ENCODE results near the gene CHN2.

CHN2 gene

DNA sequence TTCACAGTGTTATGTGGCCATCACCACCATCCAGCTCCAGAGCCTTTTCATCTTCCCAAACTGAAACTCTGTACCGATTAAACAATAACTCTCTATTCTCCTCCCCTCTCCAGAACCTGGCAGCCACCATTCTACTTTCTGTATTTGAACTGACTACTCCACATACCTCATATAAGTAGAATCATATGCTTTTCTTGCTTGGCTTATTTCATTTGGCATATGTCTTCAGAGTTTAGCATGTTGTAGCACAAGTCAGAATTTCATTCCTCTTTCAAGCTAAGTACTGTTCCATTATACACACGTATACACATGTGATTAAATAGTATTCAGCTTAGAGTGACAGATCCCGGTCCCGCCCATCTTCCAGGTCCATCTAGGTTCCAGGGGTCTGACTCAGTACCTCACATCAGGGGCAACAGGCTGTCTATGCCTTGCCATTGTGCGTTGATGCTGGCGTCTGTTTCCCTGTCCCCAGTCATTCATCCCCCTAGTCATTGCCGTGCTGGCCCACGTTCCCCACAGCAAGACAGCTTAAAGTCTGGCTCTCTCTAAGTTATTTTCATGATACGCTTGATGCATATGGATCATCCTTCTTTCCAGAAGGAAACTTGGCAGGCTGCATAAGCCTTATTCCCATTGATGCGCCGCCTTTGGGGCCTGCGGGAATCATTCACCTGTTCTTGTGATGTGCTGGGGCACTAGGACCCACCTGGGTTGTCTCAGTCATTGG, 108.3 kb downstream of the CHN2 start:
- FAIRE-seq (no peak), DNase-seq (ENCODE audit: insufficient read length, low spot score) (no peak)

DNA sequence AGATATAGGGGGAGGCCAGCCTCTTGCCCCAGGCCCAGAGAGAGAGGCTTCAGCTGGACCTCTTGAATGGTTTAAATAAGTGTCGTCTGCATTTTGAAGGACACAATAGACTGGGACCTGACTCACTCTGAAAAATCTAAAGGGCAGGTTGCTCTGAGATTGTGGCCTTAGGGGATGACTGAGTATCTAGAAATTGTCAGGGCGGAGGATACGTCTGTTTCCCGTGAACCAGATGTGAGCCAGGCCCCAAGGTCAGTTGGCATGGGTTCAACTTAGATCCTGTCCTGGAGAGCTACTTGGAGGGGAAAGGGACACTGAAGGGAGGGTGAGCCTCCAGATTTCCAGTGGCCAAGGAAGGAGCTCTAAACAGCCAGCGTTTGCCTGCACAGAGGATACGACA, 110.2 kb downstream of the CHN2 start:
- FAIRE-seq, result no peak

GRCh38 chr7:29306319-29306991, 111.9 kb downstream of the CHN2 start:
- no peak for DNase-seq (ENCODE audit: insufficient read length, low spot score)
- FAIRE-seq, result no peak

More for the DNA sequence above, 110.2 kb downstream of the CHN2 start:
- DNase-seq (ENCODE audit: insufficient read length, low spot score), result no peak

GRCh38 chr7:29308424-29308823, 113.8 kb downstream of the CHN2 start:
- DNase-seq (ENCODE audit: insufficient read length, low spot score), result no peak
- no peak for FAIRE-seq

DNA sequence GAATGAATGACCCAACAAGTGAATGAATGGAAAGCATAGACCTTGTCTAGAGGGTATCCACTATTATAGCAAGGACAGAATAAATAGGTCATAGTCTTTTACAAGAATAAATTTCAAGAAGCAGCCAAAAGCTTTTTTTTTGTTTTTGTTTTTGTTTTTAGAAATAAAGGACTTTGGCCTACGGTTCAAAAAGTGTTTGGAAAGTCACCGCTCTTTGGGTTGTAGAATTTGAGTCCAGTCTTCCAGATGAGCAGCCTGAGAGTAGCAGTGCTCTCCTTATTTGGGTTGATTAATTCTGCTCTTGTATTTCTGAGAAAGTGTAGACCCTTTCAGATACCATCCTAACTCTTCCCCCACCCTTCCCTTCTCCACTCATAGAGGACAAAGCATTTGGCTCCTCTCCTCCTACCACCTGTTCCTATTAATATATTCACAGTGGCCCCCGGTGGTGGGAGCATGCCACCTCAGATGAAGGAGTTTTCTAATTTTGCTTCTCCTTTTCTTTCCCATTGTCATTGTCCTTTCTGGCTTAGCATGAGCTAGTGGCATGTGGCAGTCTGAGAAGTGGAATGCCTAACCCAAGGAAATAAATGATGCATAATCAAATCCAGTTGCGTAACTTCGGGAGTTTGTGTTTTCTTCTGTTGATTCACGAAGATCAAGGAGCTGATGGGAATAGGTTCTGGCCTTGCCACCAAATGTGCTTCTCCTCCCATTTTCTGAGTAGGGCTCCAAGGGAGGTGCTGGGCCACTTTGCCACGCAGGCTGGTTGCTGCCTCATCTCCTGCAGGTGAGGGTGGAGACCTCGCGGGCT, 114.7 kb downstream of the CHN2 start:
- FAIRE-seq (no peak), DNase-seq (ENCODE audit: insufficient read length, low spot score) (no peak)

DNA sequence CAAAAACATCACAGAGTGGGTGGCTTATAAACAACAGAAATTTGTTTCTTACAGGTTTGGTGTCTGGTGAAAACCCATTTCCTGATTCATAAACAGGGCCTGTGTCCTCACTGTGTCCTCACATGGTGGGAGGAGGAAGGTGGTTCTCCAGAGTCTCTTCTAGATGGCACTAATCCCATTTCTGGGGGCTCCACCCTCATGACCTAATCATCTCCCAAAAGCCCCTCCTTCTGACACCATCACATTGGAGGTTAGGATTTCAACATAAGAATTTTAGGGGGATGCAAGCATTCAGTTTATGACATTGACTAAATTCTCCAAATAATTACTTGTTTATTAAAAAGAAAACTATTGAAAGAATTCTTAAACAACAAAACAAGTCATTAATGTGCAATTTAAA, 116.0 kb downstream of the CHN2 start:
- DNase-seq (ENCODE audit: insufficient read length, low spot score), result no peak
- no peak for FAIRE-seq

- no peak for FAIRE-seq
- DNase-seq (ENCODE audit: insufficient read length, low spot score), result no peak
Measured at GRCh38 chr7:29311314-29311713, 116.7 kb downstream of the CHN2 start.

DNA sequence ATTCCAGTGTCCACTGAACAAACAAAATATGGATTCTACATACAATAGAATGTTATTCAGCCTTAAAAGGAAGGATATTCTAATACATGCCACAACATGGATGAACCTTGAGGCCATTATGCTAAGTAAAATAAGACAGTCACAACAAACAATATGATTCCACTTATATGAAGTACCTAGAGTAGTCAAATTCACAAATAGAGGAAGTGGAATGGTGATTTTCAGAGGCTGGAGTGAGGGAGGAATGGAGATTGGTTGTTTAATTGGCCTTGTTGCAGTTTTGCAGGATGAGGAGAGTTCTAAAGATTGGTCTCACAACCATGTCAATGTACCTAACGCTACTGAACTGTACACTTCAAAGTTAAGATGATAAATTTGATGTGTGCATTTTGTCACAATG, 119.6 kb downstream of the CHN2 start:
- no peak for FAIRE-seq
- DNase-seq (ENCODE audit: insufficient read length, low spot score), result no peak

DNA sequence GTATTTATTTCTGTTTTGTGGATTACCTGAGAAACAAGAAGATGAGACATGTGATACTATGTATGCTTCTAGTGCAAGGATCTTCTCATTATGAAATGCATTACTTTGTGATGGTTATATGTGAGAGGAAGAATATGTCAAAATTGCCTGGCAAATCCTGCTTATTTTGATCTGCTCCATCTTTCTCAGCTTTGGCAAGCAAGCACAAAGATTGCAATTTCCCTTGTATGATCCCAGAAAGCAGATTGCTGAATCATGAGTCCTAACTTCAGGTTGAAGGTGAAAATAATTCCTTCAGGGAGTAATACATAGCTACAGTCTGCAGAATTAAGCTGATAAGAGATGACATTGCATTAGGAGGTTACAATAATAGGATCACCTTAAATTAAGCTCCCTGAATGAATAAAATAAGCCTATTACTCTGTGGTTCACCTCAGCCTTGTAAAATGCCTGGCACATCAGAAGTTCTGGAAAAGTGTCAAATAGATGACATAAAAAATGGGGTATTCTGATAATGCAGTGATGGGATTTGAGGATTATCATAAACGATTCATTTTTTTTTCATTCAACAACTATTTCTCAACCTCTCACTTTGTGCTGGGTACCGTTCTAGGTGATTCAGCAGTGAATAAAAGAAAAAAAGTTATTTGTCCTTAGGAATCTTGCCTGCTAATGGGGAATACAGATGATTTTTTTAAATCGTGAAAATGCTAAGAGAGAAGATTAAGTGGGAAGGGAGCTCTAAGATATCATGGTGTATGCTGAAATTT, 120.7 kb downstream of the CHN2 start:
- DNase-seq (ENCODE audit: insufficient read length, low spot score), result no peak
- no peak for FAIRE-seq

- DNase-seq (ENCODE audit: insufficient read length, low spot score) (no peak), FAIRE-seq (no peak)
Measured at GRCh38 chr7:29315892-29316270, 121.3 kb downstream of the CHN2 start.

- DNase-seq (ENCODE audit: insufficient read length, low spot score) (no peak), FAIRE-seq (no peak)
Measured at GRCh38 chr7:29316926-29317325, 122.4 kb downstream of the CHN2 start.

DNA sequence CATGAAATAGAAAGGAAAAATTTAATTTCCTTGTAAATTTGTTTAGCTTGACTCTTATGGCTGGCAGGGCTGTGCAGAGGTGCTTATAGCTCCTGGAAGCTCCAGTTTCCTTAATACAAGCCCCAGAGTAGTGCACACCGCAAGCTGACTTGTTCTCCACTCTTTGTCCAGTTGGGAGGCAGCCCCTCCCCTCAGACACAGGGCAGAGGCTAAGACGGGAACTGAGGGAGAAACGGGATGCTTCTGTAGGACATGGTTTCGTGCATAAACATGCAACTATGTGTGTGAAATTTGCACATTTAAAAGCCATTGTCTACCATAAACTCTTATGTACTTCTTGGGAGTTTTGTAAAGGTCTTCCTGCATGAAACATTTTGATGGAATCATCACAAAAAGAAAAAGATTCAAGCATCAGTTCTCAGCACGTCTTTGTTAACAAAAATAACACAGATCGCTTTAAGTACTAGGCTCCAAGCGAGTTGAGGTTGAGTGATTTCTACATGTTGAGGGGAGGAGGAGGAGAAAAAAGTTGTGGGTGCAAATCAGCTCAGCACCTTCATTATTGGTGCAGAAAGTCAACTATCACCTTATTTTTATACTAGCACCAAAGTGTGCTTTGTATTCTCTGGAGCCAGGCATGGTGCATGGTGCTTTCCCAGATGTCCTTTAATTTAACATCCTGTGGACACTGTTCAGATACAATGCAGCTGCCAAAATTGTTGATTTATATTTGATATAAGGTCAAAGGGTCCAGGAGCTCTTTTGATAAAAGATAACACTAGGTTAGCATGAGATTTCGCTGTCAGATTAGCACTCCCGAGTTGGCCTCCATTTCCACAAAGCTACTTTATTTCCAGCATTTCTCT, 124.5 kb downstream of the CHN2 start:
- FAIRE-seq (no peak), DNase-seq (ENCODE audit: insufficient read length, low spot score) (no peak)

GRCh38 chr7:29319719-29320521, 125.3 kb downstream of the CHN2 start:
- no peak for DNase-seq (ENCODE audit: insufficient read length, low spot score)

GRCh38 chr7:29320577-29320976, 126.0 kb downstream of the CHN2 start:
- no peak for FAIRE-seq

More at GRCh38 chr7:29319719-29320521, 125.3 kb downstream of the CHN2 start:
- FAIRE-seq, result no peak

DNA sequence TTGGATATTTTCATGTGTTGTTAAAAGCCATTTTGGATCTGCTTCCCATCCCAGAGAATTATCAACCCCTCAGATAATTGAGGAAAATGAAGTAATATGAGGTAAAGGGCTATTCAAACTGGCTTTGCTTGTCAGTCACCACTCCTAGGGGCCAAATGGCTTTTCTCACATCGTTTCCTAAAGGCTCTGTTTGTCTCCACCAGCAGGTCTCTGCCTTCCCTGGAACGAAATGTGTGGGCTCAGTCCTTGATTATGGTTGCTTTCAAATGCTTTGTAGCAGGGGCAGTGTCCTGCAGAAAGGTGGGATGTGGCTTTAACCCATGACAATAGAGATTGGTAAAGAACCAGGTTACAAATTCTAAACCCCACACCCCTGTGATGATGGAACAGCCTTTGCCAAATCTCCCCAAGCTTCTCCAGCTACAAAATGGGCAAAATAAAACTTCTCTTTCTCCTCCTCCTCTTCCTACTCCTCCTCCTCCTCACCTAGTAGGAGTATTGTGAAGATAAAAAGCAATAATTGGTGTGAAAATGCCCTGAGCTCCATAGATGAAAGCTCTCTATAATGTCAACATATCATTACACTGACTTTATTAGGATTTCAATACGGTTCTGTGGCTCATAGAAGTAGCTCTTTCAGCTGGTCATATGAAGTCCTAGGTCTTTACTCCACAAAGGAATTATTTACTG, 127.6 kb downstream of the CHN2 start:
- DNase-seq (ENCODE audit: insufficient read length, low spot score) (no peak), FAIRE-seq (no peak)

More at GRCh38 chr7:29320577-29320976, 126.0 kb downstream of the CHN2 start:
- DNase-seq (ENCODE audit: insufficient read length, low spot score), result no peak

DNA sequence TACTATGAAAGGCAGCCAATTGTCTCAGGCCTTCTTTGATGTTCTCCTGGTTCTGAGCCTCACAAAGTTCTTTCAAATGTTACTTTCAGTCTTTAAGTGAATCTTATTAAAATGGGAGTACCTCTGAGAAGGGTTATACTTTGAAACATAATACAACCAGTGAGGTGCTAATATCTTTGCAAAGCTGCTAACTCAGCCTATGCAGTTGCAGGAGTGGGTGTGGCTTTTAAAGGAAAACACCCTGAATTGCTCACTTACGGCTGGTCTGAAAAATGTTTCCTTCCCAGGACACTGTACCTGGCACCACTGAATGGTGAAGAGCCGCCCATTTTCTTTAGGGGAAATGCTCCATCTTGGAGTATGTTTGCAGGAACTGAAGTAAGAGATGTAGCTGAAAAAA, 130.9 kb downstream of the CHN2 start:
- DNase-seq (ENCODE audit: insufficient read length, low spot score), result no peak
- no peak for FAIRE-seq

GRCh38 chr7:29326864-29327263, 132.3 kb downstream of the CHN2 start:
- DNase-seq (ENCODE audit: insufficient read length, low spot score), result no peak
- no peak for FAIRE-seq

DNA sequence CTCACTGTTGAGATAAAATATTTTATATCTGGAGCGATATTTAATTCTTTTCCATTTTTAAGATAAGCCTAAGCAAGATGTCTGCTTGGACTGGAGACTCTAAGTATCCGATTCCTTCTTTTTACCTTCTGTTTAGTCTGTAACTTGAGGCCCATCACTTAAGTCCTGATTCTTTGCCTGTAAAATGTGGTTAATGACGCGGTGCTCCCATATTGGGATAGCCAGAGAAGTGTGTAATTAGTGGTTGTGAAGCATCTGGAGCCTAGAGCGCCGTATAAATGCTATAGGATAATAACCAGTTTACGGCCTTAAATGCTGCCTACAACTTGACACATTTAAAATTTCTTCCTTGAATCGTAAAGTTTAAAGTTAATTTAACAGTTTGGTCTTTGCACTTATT, 132.9 kb downstream of the CHN2 start:
- no peak for FAIRE-seq

More for the DNA sequence above, 132.9 kb downstream of the CHN2 start:
- DNase-seq (ENCODE audit: insufficient read length, low spot score), result no peak
